SHP77 treated with DMSO at 0.1 percent for 48 hours (cell line): ENCODE results near the gene SETSIP.
"Not testable (repeated sequence)": the region's sequence is repeated elsewhere in the genome, so short reads cannot be mapped to it uniquely, and the experiment has no call there.

ENCODE experiments used
- DNase-seq: peaks from one replicate; lab custom pipeline; 2025; lab: John Stamatoyannopoulos, UW

The SETSIP gene, protein sequence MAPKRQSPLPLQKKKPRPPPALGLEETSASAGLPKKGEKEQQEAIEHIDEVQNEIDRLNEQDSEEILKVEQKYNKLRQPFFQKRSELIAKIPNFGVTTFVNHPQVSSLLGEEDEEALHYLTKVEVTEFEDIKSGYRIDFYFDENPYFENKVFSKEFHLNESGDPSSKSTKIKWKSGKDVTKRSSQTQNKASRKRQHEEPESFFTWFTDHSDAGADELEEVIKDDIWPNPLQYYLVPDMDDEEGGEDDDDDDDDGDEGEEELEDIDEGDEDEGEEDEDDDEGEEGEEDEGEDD

DNA sequence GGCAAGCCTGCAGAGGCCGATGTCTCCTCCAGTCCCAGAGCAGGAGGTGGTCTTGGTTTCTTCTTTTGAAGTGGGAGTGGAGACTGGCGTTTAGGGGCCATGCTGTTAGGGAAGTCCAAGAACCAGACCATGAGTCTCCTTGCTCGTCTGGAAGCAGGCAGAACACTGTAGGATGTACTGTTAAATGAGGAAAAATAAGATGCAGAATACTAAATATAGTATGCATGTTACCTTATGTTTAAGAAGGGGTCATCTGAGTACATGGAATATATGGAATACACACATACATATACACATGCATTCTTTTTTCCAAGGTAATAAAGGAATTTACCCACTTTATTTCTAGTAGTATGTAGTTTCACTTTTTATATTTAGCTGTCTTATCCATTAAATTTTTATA, at the start of gene SETSIP:
SETSIP (minus strand) TSS at position 101 of the 400 bp plus-strand sequence; CDS start at position 101, 0 bp downstream.
- DNase-seq: no peak

DNA sequence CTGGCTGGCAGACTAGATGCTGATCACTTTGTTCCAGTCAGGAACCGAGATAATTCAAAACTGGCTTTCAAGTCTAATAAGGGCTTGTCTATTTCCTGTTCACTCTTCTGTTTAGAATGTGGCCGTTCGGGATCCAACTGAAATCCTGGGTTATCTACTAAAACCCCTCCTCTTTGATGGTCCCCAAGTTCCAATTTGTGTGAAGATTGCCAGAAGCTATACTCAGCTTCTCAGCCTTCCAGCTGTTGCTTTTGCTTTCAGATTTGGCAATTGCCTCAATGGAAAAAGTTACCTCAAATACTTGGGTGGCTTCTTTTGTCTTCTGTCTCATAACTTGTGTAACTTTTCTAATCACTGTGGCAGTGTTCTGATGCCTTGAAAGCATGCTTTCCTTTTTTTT, 48.7 kb upstream of the SETSIP start:
- DNase-seq: no peak

DNA sequence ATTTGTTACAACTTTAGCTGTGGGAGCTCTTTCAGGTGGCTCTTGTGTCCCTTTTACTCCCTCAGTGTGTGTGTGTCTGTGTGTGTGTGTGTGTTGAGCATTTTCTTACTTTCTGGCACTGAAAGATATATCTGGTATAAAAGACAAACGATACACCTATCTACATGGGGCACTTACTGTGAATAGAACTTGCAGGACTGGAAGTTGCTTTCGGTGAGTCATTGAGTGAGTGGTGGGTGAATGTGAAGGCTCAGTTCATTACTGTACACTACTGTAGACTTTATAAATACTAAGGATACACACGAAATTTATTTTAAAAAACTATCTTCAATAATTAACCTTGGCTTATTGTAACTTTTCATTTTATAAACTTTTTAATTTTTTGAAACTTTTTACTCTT, 43.6 kb upstream of the SETSIP start:
- DNase-seq: no peak

DNA sequence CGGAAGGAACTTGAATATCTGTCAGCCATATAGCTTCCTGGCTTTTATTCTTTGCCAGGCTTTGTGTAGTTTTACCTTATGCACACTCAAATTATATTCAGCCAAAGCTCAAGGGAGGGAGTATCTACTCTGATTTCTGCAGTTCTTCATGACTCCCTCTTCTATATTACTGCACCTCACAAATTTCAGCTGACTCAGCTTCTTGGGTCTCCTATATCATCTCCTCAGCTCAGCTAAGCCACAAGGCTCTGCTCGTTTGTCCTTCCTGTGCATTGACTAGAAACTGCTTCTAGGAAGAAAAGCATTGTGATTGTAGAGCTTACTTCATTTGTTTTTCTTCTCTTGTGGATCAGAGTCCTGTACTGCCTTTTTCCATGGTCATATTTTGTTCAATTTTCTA, 42.3 kb upstream of the SETSIP start:
- no peak for DNase-seq

DNA sequence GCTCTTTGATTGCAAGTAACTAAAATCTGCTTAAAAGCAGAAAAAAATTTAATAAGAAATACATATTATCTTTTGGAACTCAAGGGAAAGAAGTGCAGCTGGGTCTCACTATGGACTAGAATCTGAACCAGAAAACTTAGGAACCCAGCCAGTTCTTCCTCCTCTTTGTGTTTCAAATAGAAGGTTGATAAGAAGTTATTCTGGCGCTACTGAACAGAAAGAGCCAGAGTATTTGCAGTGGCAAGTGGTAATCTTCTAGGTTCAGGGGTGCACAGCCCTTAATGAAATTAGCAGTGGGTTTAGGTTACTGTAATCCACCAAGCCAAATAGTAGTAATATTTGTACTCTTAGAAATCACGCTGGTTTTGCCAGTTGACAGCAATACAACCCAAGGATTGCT, 33.4 kb upstream of the SETSIP start:
- DNase-seq: no peak

DNA sequence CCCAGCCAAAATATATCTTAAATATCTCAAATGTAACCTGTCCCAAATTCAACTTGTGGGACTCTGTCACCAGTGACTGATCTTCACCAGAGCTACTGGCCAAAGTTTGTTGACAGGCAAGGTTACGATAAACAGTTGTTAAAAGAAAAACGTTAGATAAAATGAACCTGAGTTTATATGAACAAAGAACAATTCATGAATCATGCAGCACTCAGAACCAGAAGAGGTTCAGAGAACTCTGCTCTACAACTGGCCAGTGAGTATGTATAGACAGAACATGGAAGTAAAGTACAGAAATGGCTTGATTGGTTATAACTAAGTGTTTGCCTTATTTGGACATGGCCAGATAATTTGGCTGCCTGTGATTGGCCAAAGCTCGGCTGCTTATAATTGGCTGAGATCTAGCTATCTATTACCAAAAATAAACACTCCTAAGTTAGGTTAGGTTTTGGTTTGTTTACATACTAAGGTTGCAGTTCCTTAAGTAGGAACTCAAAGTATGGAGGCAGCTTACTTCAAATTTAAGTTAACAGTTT, 30.4 kb upstream of the SETSIP start:
- DNase-seq: no peak

DNA sequence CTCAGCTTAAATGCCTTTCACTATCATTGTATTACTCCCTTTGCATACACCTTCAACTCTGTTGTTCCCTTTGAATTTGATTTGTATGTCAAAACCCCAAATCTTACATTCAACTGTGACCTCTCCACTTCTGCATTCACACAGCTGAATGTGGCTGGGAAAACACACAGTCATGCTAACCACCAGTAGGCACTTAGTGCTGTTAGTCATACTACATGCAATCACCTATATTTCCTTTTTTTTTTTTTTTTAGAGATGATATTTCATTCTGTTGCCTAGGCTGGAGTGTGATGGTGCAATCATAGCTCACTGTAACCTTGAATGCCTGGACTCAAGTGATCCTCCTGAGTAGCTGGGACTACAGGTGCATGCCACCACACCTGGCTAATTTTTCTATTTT, 21.1 kb upstream of the SETSIP start:
- DNase-seq: no peak

DNA sequence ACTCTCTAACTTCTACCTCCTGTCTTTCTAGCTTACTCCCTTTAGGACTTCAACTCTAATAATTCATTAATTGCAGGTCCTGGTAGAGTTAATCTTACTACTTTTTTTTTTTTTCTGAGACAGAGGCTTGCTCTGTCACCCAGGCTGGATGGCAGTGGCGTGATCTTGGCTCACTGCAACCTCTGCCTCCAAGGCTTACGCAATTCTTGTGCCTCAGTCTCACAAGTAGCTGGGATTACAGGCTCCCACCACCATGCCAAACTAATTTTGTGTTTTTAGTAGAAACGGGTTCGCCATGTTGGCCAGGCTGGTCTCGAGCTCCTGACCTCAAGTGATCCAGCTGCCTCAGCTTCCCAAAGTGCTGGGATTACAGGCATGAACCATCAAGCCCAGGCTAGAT, 20.7 kb upstream of the SETSIP start:
- no peak for DNase-seq

DNA sequence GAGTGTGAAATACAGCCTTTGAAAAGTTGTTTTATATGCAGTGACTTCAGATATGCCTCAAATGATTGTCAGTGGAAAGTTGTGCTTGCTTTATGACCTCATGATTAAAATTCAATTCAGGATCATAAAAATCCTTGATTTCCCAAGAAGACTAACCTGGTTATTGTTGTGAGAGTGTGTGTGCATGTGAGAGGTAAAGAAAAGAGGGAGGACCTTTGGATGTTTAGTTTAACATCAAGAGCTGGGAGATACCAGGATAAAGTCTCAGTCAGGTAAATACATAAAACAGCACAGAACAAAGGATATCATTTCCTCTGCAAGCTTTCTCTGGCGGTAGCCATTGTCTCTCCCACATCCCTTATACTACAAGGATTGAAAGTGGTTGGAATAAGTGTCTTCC, 19.4 kb upstream of the SETSIP start:
- DNase-seq: no peak

DNA sequence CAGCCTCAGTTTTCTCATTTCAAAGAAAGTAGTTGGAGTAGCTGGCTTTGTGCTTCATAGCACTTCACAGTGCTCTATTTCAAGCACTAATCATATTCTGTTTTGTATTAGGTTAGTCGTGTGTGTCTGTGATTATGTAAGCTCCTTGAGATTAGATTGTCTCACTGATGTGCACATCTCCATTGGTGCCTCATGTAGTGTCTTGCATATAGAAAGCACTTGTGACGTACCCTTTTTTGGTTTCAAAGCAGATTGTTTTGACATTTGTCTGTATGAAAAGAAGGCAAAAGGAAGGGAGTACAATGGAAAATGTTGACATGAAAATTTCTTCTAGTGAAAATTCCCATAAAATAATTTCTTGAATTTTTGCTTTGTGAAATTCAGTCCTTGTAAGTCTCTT, 18.9 kb upstream of the SETSIP start:
- no peak for DNase-seq

DNA sequence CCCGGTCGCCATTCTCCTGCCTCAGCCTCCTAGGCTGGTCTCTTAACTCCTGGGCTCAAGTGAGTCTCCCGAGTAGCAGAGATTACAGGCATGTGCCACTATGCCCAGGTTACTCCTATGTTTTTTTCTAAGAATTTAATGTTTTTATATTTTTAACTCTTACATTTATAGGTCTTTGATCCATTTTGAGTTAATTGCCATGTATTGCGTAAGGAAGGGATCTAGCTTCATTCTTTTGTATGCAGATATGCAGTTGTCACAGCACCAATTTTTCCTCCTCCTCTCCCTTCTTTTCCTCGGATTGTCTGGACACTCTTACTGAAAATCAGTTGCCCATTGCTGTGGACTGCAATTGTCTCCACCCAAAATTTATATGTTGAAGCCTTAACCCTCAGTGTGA, 16.4 kb upstream of the SETSIP start:
- DNase-seq: no peak

DNA sequence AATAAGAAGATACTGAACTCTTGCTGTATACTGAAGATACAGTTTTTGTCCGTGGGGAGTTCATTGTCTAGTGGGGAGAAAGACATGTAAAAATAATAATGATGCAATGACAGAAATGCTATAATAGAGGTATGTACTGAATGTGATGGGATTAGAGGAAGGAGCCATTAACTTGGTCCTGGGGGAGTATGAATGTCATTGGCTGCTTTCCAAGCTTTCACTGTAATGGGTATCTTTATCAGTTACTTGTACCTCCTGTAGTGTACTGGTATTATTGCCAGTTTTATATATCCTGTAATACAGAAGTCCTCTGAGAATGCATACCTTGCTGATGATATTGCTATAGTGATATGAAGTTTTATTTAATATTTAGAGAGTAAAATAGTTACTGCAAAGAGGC, 12.3 kb upstream of the SETSIP start:
- no peak for DNase-seq

DNA sequence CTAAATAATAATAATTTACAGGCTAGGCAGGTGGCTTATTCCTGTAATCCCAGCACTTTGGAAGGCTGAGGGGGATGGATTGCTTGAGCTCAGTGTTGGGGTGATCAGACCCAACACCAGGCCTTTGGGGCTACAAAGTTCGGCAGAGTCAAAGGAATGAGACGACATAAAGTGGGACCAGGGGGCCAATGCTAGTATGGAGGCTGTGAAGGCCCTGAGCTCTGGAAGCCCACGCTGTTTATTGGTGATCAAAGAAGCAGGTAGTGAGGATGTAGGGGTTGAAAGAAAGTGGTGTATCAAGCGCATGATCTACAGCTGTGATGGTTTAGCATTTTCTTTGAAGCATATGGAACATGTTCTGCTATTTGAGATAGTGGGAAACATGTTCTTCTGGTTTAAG, 10.5 kb upstream of the SETSIP start:
- DNase-seq: no peak

DNA sequence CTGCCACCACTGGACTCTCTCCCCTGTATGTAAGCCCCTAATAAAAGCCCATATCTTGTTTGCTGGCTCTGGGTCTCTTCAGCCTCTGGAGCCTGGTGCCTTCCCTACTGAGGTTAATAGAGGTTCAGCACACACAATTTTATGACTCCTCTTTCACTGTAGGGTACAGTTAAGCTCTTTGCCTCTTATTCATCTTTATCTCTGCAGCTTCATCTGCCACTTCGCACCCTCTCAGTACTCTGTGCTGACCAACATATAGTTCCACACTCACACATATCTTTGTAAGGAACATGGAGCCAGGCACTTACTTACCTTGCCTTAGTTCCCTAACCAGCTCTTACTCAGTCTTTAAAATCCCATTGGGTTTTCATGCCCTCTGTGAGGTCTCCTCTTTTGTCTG, 9.4 kb upstream of the SETSIP start:
- DNase-seq: no peak

DNA sequence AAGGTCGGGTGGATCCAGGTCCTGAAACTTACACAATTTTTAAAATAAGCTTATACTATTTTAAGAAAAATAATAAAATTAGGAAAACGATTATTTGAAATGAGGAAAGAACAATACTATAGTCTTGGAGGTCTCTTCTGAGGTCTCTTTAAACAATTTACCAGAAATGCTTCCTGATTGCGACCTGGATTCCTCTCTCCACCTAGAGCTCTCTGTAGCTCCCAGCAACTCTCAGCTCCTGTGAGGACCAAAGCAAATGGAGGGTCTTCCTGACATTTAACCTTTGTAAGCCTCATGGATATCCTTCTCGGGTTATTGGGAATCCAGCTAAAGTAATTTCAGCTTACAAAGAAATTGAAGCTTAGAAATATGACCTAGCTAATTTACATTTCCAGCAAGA, 5.8 kb upstream of the SETSIP start:
- no peak for DNase-seq

DNA sequence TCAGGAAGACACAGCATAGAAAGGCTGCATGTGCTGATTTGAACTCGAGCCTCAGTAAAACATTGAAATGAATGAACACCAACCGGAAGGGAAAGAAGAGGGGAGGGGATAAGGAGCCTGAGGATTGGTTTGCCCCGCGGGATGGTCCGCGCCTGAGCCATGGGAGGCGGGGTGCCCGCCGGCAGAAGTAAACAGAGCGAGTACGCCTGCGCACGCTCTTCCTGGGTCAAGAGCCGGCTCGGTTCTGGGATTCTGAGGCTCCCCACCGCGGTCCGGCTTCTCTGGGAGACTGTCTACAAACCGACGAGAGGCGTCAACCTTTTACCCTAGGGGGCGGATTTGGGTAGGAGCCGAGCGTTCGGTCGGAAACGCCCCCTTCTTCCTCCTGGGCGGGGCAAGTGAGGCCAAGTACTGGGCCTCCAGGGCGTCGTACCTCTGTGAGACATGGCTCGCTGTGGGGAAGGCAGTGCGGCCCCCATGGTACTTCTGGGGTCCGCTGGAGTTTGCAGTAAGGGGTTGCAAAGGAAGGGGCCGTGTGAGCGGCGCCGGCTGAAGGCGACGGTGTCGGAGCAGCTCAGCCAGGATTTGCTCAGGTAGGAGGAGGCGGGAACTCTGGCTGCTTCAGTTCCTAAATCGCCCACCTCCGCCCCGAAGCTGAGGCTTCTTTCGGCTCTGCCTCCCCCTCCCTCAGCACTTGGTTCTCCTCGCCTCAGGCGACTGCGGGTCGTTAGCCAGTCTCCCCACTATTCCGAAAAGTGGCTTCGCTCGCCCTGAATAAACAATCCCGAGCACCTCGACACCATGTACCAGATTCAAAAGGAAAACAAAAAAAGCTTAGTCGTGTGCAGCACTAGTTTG, 5.1 kb upstream of the SETSIP start, which contains the start of gene BTBD8:
BTBD8 (plus strand) TSS at position 218 of the 858 bp plus-strand sequence; CDS start at position 445, 227 bp downstream.
- peak; percentile 80 for DNase-seq

DNA sequence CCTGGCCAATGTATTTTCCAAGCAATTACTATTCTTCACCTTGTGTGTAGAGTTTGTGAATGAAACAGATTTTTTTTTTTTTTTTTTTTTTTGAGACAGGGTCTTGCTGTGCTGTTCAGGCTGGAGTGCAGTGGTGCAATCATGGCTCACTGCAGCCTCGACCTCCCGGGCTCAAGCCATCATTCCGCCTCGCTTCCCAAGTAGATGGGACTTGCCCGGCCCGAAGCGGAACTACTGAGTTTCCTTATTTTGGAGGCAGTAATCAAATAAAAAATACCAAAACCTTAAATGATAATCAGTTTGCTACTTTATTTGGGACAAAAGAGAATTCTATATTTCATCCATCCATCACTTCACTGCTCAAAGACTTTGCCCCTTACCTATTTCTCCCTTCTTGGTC, 4.2 kb upstream of the SETSIP start:
- DNase-seq: no peak

DNA sequence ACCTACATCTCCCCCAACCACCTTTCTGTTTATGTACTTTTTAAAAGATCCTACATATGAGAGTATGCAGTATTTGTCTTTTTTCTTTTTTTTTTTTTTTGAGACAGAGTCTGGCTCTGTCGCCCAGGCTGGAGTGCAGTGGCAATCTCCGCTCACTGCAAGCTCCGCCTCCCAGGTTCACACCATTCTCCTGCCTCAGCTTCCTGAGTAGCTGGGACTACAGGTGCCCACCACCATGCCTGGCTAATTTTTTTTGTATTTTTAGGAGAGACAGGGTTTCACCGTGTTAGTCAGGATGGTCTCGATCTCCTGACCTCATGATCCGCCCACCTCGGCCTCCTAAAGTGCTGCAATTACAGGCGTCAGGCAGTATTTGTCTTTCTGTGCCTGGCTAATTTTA, 2.9 kb upstream of the SETSIP start:
- not testable (repeated sequence) for DNase-seq

DNA sequence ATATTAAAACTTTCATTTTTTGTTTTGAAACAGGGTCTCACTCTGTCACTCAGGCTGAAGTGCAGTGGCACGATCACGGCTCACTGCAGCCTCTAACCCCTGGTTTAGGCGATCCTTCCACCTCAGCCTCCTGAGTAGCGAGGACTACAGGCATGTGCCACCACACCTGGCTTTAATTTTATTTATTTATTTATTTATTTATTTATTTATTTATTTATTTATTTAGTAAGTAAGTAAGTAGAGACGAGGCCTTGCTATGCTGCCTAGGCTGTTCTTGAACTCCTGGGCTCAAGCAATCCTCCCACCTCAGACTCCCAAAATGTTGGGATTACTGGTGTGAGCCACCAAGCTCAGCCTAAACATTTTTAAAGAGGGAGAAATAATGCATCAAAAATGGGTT, 1.2 kb upstream of the SETSIP start:
- no peak for DNase-seq

DNA sequence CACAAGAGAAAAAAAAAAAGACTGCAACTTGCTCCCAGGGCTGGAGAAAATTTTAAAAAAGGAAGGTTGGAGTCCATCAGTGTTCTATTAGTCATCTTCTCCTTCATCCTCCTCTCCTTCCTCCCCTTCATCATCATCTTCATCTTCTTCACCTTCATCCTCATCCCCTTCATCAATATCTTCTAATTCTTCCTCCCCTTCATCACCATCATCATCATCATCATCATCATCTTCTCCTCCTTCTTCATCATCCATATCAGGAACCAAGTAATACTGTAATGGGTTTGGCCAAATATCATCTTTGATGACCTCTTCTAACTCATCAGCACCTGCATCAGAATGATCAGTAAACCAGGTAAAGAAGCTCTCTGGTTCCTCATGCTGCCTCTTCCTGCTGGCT, 765 bp downstream of the SETSIP start:
- not testable (repeated sequence) for DNase-seq

DNA sequence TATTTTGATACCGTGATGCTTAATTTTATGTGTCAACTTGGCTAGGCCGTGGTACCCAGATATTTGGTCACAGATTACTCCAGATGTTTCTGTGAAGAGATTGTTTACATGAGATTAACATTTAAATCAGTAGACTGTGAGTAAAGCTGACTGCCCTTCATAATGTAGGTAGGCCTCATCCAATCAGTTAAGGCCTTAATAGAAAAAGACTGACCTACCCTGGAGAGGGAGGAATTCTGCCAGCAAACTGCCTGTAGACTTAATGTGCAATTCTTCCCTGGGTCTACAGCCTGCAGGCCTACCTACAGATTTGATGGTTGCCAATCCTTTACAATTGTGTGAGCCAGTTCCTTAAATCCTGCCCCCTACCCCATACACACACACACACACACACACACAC, 4.3 kb downstream of the SETSIP start:
- DNase-seq: no peak

DNA sequence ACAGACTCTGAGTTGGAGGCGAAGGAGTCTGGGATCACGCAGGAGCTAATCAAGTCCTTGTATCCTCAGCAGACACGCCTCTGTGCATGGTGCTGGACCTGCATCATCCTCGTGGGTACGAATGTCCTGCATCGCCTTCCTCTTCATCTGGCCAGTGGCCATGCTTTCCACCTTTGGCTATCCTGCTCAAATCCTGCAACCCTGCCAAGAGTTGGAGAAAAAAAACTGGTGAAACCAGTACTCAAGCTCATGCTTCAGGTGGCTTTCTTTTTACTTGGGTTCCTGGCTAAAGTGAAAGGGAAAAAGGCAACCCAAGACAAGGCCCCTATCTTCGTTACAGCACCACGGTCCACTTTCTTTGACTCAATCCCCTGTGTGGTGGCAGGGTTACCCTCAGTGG, 8.9 kb downstream of the SETSIP start:
- DNase-seq: no peak

DNA sequence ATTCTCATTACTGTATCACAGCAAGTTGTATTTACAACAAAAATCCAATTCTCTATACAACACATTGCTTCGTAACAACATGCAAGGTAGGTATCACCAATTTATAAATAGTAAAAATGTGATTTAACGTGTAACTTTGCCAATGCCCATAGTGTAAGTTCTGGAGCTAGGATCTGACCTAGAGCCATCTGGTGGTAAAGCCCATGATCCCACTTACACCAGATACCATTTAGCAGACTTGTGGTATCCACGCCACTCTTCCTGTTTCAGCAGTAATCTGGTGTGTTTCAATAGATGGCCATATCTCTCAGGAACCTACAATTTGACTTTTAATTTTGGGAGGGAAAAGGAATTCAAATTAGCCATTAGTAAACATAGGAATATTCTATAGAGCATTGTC, 10.2 kb downstream of the SETSIP start:
- no peak for DNase-seq
